RPMI7951 (cell line): Measurements from ENCODE around the gene TSHZ2. TPM values are rescaled to one million over a fixed set of nuclear protein-coding genes. Genes with fewer than 3 reads are reported as not detected.
A peak's percentile ranks its signal among the peaks of the same experiment; 100 is the strongest.

Experiments used
- DNase-seq: peaks from one replicate; pipeline ENCODE4 v3.0.0-alpha.2; 2012; ENCODE audit warnings: low read depth
- total RNA-seq: library from RNA; depleted of rRNA; stranded (reverse); fragments of >200 nt; shearing (Covaris generic); gene quantifications from 2 replicates; pipeline ENCODE4 v1.2.3, GENCODE V29; 2014; rRNA removed

TSHZ2 gene, protein sequence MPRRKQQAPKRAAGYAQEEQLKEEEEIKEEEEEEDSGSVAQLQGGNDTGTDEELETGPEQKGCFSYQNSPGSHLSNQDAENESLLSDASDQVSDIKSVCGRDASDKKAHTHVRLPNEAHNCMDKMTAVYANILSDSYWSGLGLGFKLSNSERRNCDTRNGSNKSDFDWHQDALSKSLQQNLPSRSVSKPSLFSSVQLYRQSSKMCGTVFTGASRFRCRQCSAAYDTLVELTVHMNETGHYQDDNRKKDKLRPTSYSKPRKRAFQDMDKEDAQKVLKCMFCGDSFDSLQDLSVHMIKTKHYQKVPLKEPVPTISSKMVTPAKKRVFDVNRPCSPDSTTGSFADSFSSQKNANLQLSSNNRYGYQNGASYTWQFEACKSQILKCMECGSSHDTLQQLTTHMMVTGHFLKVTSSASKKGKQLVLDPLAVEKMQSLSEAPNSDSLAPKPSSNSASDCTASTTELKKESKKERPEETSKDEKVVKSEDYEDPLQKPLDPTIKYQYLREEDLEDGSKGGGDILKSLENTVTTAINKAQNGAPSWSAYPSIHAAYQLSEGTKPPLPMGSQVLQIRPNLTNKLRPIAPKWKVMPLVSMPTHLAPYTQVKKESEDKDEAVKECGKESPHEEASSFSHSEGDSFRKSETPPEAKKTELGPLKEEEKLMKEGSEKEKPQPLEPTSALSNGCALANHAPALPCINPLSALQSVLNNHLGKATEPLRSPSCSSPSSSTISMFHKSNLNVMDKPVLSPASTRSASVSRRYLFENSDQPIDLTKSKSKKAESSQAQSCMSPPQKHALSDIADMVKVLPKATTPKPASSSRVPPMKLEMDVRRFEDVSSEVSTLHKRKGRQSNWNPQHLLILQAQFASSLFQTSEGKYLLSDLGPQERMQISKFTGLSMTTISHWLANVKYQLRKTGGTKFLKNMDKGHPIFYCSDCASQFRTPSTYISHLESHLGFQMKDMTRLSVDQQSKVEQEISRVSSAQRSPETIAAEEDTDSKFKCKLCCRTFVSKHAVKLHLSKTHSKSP (N-terminal part only)
- 0.12 TPM in 1 of 2 replicates, not detected in the other for total RNA-seq

- DNase-seq: peak; percentile 24
Observed at GRCh38 chr20:52972190-52972937, at the start of gene TSHZ2. TSHZ2 (plus strand) TSS chr20:52972358; CDS start chr20:52973294, 936 bp downstream.

DNA sequence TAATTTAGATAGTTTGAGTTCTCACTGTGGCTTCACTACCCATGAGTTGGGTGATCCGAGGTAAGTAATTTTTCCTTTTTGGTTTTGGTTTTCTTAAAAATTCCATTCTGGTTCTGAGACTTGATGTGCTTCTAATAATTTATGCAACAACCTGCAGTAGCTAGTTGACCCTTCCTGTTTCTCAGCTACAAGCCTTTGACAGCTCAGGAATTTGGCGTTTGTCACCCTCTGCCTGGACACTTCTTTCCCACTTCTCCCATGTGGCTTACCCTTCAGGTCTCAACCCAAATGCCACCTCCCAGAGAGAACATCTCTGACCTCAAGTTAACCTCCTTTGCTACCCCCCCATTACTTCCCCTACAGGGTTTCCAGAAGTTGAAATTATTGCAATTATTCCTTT is 49.7 kb upstream of the TSHZ2 start:
- DNase-seq: no peak

- peak; percentile 85 for DNase-seq
Observed at GRCh38 chr20:52923123-52923937, 48.8 kb upstream of the TSHZ2 start.

DNA sequence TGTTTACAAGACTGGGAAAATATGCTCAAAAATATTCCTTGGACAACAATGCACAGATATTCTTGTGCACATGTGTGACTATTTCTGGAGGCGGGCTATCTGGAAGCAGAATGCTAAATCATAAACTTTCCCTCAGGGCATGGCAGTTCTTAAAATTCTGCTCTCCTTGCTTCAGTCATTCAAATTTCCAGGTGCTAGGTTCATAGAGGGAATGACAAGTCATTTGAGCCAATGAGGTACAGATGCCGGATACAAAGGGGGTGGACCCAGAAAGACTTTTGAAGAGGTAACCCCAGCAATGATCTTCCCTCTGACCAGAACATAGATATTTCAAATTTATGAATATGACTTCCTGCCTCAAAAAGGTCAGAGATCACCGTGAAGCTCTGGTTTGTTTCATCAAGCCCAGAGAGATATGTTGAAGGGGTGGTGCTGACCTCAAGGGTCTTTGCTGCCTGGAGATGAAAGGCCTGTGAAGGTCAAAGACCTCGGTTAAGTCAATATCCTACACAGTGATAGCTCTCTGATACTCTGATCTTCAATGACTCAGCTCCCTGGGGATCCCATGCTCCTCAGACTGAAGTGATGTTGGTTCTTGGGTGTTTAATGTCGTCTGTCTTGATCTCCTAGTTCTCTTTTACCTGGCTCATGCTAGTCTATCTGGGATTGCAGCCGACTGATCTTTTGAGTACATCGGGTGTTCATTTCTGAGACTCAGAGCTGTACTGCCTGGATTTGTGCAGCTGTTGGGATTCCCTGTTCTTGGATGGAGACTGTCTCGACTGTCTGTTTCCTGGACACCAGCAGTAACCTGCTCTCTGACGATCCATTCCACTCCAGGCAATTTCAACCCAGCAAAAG is 47.5 kb upstream of the TSHZ2 start:
- no peak for DNase-seq

- DNase-seq: no peak
Observed at GRCh38 chr20:52926505-52926904, 45.7 kb upstream of the TSHZ2 start.

- DNase-seq: no peak
Observed at GRCh38 chr20:52933867-52934266, 38.3 kb upstream of the TSHZ2 start.

GRCh38 chr20:52936351-52937340 is 35.5 kb upstream of the TSHZ2 start:
- DNase-seq: peak; percentile 21

DNA sequence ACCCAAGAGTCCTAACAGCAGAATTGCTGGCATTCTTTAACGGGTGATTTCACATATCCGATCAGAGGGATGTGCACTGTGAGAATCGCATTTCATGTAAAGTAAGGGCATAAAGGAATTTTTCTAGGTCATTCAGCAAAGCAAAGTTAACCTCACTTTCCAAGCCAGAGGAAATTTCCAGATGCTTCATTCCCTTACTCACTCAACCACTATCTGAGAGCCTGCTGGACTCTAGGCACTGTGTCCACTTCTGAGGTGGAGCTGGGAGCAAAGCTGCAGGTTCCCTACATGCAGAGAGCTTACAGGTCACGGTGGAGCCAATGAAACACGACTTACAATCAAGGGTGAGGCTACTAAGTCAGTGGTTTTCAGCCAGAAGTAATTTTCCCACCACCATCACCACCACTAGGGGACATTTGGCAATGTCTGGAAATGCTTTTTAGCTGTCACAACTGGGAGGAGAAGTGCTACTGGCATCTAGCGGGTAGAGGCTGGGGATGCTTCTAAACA is 34.5 kb upstream of the TSHZ2 start:
- peak; percentile 42 for DNase-seq

GRCh38 chr20:52939141-52939540 is 33.0 kb upstream of the TSHZ2 start:
- no peak for DNase-seq

- DNase-seq: peak; percentile 67
Observed at GRCh38 chr20:52941808-52942207, 30.4 kb upstream of the TSHZ2 start.

- peak; percentile 86 for DNase-seq
Observed at GRCh38 chr20:52943185-52943841, 28.8 kb upstream of the TSHZ2 start.

DNA sequence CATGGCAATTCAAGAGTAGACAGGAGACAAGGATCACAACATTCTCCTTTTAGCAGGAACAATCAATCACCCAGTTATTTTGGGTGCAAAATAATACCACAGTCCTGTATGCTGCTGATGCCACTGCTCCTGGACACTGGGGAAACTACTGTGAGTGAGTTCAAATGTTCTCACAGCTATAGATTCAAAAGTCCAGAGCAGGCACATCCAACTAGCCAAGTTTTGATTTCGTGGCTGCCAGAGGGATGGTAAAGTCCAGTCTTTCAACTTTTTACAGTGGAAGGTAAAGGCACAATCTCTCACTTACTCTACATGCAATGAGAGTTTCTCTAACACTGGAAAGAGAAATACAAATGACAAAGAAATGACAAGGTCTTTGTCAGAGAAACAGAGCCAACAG is 26.9 kb upstream of the TSHZ2 start:
- no peak for DNase-seq

DNA sequence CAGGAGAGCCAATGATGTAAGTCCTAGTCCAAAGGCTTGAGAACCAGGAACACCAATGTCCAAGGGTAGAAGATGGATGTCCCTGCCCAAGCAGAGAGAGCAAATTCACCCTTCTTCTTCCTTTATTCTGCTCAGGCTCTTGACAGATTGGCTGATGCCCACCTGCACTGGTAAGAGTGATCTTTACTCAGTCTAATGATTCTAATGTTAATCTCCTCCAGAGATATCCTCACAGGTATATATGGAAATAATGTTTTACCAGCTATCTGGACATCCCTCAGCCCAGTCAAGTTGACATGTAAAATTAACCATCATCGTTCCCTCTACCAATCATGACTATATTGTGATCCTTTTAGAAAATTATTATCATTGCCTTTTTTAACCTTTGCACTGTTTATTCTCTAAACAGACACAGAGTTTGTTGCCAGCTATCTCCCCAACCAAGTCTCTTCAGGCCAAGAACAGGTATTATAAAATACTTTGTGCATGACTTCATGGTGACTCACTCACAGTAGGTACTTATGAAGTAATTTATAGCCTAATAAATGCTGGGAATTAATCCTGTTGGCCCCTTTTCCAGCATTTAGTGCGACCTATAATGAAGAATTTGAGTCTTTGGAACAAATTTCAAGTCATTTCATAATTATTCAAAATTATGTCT is 26.2 kb upstream of the TSHZ2 start:
- no peak for DNase-seq

DNA sequence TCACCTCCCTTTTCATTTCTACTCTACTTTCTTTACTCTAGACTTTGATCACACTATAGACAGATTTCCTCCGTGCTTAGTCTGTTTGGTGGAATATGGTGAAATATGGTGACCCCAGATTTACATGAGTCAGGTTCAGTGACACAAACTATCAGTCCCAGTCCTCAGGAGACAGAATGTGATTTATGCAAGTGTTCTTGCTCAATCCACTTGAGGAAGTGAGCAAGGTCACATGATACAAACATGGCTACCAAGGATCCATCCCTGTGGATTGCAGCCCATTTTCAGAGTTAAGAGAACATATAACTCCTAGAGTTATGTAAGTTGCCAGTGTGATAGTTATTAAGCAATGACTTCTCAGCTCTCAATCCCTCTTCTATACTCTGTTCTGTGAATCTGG is 23.7 kb upstream of the TSHZ2 start:
- no peak for DNase-seq

DNA sequence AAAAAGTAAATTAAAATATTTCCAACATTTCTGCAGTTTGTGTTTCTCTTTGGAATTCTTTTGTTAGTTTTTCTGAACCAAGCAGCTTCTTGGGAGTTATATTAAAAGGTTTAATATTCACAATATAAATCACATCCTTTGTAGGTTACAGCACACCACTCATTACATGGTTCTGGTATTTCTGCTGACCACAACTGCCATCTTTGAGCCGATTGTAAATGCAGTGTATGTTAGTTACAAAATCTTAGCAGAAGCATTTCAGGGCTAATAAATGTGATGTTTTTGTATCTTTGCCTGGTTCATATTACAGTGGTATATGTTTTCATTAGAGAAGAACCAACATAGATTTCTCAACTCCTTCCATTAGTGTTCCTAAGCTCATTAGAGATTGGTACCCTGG is 19.1 kb upstream of the TSHZ2 start:
- no peak for DNase-seq

- no peak for DNase-seq
Observed at GRCh38 chr20:52954849-52955248, 17.3 kb upstream of the TSHZ2 start.

DNA sequence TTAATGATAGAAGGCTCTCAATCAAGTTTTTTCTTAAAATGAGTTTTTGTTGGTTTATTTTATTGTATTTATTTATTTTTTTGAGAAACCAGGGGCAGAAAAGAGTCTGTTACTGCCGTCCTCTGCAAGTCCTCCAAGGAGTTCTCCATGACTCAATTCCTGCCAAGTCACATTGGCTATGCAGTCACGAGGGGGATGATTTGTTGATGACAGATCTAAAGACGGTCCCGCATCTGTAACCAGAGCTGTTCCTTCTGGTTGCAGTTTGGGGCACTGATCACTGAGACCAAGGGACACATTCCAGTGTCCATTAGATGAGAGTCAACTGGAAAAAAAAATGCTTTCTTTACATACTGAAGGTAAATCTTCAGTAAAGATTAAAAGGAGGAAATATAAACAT is 13.9 kb upstream of the TSHZ2 start:
- DNase-seq: peak; percentile 53
